HG02943 (cell line): Measurements from ENCODE around the gene ZSCAN22.
A peak's percentile ranks its signal among the peaks of the same experiment; 100 is the strongest.
"Not testable (repeated sequence)": the region's sequence is repeated elsewhere in the genome, so short reads cannot be mapped to it uniquely, and the experiment has no call there.

Experiments used
- ATAC-seq: cut with Tn5 transposase; IDR thresholded peaks from one replicate; pipeline ENCODE4 v1.9.1; 2021; ENCODE audit warnings: mild to moderate bottlenecking, low read depth, moderate library complexity; ENCODE audit not compliant: unreplicated experiment

ZSCAN22 gene

DNA sequence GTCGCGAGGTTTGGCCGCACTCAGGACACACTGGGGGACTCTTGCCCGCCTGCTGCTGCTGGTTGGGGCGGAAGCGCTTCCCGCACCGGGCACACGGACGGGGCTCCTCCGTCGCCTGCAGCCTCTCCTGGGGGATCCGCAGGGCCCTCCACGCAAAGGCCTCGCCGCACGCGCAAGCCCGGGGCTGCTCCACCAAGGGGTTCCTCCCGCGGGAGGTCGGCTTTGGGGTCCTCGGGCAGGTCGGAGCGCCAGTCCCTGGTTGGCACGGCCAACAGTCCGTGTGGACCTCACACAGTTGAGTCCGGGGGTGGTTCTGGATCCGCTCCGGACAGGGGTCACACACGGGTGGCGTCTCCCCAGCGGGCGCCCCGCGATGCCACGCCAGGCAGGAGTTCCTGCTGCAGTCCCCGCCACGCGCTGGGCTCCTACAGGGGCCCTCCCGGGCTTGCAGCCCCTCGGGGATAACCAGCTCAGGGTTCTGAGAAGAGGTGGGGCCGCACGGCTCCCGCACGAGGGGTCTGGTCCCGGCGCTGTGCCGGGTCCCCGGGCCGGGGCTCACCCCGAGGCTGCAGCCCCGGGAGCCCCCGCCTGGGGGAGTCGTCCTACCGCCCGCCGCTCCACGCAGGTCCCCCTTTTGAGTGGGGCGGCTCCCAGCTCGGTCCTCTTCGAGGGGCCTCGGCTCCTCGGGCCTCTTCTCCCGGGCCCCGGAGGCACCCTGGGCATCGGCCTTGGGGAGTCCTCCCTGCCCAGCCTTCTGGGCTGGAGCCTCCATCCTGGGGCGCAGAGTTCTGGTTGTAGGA lies 42.0 kb downstream of the ZSCAN22 start:
- no peak for ATAC-seq

GRCh38 chr19:58372311-58373133 lies 45.7 kb downstream of the ZSCAN22 start:
- no peak for ATAC-seq

GRCh38 chr19:58374200-58374599 lies 47.4 kb downstream of the ZSCAN22 start:
- no peak for ATAC-seq

GRCh38 chr19:58376724-58377123 lies 49.9 kb downstream of the ZSCAN22 start:
- not testable (repeated sequence) for ATAC-seq

- no peak for ATAC-seq
These were observed 52.5 kb downstream of the ZSCAN22 start for GRCh38 chr19:58379246-58379645.

GRCh38 chr19:58380037-58380661 lies 53.4 kb downstream of the ZSCAN22 start:
- no peak for ATAC-seq

DNA sequence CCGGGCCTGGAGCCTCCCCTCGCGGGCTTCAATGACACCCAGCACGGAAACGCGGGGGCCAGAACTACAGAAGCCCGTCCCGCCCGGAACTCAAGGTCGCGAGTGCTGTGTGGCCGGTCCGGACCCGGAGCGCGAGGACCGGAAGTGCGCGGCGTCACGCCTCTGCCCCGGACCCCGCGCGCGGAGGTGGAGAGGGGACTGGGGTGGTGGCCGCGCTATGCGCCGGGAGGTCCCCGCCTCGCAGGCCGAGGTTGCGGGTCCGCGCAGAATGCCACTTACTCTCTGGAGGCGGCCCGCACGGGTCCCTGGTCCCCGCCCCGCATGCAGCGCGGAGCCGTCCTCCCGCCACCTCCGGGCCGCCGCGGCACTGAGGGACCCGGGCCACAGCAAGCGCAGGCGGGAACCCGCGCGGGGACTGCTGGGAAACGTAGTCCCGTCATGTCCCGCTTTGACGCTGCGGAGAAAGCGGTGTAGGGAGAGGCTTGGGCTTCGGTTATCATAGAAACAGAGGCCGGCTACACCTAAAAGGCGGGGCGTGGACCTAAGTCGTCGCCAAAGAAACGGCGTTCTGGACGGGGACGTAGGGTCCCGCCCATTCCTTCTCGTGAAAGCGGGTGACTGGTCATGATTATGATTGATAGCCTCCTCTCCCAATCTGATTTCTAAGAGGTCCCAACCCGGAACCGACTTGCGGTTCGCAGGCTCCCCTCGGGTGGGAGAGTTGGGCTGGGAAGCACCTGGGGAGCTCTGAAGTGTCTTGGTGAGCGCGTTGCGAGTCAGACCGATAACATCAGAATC lies 54.1 kb downstream of the ZSCAN22 start, which contains the start of gene ZNF837:
TSS of gene ZNF837 (minus strand) at position 369 of the 798 bp plus-strand sequence. CDS start 11,698 bp downstream, outside the sequence.
- peak; percentile 74 for ATAC-seq

DNA sequence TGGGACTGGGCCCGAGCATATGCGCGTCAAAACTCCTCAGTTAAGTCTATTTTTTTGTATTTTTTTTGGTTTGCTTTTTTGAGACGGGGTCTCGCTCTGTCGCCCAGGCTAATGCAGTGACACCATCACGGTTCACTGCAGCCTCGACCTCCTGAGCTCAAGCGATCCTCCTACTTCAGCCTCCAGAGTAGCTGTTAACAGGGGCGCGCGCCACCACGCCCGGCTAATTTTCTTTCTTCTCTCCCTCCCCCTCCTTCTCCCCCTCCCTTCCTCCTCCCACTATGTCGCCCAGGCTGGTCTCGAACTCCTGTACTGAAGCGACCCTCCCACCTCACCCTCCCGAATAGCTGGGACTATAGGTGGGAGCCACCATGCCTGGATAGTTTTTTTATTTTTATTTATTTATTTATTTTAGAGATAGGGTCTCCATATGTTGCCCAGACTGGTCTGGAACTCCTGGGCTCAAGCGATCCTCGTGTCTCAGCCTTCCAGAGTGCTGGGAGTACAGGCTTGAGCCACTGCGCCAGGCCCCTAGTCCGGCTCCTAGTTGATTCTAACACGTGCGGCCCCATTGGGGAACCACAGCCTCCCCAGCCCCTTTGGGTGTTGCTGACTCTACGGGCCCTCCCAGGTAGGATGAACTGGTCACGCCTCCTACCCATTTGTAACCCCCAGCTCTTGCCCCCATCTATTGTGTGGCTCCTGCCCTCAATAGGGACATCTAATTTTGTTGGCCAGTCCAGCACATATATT lies 54.8 kb downstream of the ZSCAN22 start:
- no peak for ATAC-seq

GRCh38 chr19:58382997-58383603 lies 56.3 kb downstream of the ZSCAN22 start:
- no peak for ATAC-seq

DNA sequence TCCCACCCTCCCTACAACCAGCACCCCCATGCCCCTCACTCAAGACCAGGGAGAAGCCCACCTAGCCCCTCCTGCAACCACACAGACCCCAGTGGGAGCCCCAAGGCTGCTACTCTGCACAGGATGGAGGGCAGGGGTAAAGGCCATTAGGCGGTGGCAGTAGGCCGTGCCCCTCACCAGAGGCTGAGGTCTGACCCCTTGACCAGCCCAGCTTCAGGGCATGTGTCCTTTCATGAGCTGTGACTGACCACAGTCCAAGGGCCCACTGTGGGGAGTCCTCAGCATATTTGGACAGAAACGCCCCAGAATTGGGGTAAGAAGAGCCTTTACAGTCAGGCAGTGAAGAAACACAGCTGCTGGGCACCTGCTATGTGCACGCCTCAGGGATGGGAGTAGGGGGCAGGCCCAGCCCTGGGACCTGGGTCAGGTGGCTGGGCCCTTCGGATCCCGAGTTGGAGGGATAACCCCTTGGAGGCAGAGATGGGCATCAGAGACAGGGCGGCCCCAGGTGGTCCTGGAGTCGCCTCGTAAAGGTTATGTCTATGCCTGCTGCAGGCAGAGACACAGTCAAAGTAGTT lies 58.6 kb downstream of the ZSCAN22 start:
- ATAC-seq: no peak

DNA sequence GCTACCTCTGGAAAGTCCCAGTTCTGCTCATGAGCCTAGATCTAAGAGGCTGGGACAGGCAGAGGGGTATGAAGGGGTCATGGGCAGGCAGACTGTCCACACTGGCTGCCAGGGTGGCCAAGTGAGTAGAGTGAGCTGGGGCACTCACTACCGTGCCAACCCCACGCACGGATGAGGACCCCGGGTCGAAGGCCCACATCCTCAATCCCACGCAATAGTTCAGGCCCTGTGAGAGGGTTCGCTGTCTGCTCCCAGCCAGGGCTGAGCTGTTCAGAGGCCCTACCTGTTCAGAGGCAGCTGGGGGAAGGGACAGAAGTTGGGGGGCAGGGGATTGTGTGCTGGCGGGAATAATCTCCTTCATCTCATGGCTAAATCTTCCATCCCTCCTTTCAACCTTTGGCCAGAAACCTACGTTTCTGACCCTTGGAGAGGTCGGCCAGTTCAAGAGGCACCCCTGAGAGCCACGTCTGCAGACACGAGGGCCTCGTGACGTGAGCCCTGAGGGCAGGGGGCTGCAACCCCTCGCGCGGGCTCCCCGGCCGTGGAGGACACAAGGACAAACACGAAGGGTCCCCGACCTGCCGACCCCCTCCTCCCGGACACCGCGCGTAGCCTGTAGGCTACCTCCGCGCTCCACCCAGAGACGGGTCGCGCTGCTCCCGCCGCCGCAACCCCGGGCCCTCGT lies 59.2 kb downstream of the ZSCAN22 start:
- ATAC-seq: peak; percentile 6

DNA sequence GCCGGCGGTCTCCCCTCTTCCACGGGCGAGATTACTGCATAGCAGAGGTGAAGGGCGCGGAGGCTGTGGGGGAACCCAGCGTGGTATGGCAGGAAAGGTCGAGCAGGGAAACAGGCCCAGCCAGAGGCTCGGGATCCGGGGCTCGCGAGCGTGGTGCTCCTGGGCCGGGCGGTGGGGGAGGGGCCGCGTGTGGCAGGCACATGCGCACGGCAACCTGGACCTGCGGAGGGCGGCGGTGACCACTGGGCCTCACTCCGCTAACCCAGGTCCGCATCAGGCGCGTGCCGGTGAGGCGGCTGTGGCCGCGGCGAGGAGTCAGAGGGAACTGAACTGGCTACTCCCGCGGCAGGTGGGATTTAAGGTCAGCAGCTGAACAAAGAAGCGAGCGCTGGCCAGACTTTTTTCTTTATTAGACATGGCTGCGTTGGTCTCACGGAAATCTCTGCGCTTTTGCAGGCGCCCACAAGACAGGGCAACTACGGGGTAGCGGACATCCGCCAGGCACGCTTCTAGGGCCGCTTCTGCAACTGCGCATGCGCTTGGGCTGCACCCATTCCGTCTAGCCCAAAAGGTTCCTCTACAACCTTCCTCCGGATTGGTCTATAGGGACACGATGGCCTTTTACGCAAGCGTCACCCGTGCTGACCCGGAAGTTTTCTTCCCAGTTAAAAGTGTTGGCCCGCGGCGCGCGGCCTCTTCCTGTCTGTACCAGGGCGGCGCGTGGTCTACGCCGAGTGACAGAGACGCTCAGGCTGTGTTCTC lies 60.0 kb downstream of the ZSCAN22 start, which contains the start of gene RPS5:
TSS of gene RPS5 (plus strand) at position 694 of the 762 bp plus-strand sequence. CDS start 869 bp downstream, outside the sequence.
- peak; percentile 85 for ATAC-seq

DNA sequence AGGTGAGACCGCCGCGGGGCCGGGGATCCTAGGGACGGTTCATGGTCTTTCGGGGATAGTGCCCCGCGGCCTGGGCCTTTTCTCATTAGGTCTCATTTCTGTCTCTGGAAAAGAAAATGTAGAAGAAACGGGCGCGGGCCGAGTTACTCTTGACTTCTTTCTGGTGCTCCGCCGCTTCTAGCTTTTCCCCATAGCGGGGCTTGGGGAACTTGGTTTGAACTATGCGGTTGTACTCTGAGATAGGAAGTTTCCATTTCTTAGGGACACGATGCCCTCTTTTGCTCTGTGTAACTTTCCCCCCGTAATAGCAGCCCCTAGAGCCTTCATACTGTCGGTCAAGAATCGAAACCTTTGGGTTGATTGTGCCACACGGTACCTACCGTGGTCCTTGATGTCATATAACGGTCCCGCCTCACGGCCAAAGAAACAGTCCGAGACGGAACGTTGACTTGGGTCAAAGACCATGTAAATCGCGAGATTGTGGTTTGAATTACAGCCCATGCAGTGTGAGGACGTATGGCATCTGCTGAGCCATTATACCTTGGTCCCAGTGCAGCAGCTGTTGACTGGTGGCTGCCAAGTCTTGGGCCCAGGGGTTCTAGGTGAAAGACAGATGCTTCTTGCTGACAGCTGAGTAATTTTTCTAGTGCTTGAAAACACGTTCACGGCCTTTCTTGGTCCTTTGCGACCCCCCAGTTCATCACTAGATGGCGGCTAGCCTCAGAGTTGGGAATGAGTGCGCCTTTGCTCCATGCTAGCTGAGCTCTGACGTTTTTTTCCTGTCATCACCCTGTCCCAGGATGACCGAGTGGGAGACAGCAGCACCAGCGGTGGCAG lies 60.8 kb downstream of the ZSCAN22 start:
- ATAC-seq: peak; percentile 11

GRCh38 chr19:58388175-58388526 lies 61.4 kb downstream of the ZSCAN22 start:
- no peak for ATAC-seq
